Measurements from ENCODE around the gene ZNF584.
A peak's percentile ranks its signal among the peaks of the same experiment; 100 is the strongest.

DNA sequence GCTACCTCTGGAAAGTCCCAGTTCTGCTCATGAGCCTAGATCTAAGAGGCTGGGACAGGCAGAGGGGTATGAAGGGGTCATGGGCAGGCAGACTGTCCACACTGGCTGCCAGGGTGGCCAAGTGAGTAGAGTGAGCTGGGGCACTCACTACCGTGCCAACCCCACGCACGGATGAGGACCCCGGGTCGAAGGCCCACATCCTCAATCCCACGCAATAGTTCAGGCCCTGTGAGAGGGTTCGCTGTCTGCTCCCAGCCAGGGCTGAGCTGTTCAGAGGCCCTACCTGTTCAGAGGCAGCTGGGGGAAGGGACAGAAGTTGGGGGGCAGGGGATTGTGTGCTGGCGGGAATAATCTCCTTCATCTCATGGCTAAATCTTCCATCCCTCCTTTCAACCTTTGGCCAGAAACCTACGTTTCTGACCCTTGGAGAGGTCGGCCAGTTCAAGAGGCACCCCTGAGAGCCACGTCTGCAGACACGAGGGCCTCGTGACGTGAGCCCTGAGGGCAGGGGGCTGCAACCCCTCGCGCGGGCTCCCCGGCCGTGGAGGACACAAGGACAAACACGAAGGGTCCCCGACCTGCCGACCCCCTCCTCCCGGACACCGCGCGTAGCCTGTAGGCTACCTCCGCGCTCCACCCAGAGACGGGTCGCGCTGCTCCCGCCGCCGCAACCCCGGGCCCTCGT is 22.4 kb upstream of the ZNF584 start:
- no peak for TF ChIP-seq TCF7 (IDR thresholded peaks at IDR 0.05; ENCODE audit: borderline replicate concordance)
- TF ChIP-seq CTCF (IDR thresholded peaks at IDR 0.05 in 2 of 3, conservative IDR thresholded peaks at IDR 0.05 in 1 of 3; ENCODE audit: control insufficient read depth in 2 of 3, extremely low read depth in 1 of 3, insufficient read depth in 1 of 3, low read depth in 3 of 3, low read length in 3 of 3) = no peak
- no peak for TF ChIP-seq ZSCAN29 (IDR thresholded peaks at IDR 0.05)
- no peak for TF ChIP-seq EZH2 (IDR thresholded peaks at IDR 0.05; ENCODE audit: borderline replicate concordance, control insufficient read depth, low read depth, low read length)
- peak; percentile 61 for TF ChIP-seq POLR2A (IDR thresholded peaks at IDR 0.05; ENCODE audit: low read depth, low read length)
- TF ChIP-seq RBBP5 (conservative IDR thresholded peaks at IDR 0.05) = no peak
- TF ChIP-seq NFIC (IDR thresholded peaks at IDR 0.05; ENCODE audit: low read depth, low read length) = no peak
